Endothelial cell of umbilical vein (primary cell): ENCODE data around the gene QSOX2. TPM values are rescaled to one million over a fixed set of nuclear protein-coding genes. Genes with fewer than 3 reads are reported as not detected.

Source experiments
- BruUV-seq: library from RNA; stranded (reverse); fragments of 400-500 nt; replicated peaks from 2 replicates; lab custom pipeline; 2021; lab: Mats Ljungman, UMichigan
- CTCF ChIA-PET: fragments of 300-600, 350-600 bp; sonication (Branson Sonifier 250); formaldehyde crosslinking; loops from one replicate; lab custom pipeline; 2021; ENCODE audit warnings: antibody characterized with exemption, inconsistent platforms; lab: Charles Lee
- POLR2A ChIA-PET: fragments of 300-600, 350-600 bp; sonication (Branson Sonifier 250); formaldehyde crosslinking; loops from one replicate; lab custom pipeline; 2021; ENCODE audit warnings: antibody characterized with exemption, inconsistent platforms; lab: Charles Lee
- DNase-seq: peaks from one replicate; pipeline ENCODE4 v3.0.0-alpha.2; 2011; ENCODE audit warnings: low read depth, low spot score
- FAIRE-seq: peaks from 2 replicates; lab custom pipeline; 2011; peaks lifted over from hg19 to GRCh38; lab: Jason Lieb, UNC
- H2AFZ ChIP-seq: 2 replicates; pipeline ENCODE4 v1.6.0; 2012; ENCODE audit warnings: low read depth, low read length, control low read depth, inconsistent platforms
- H3K27ac ChIP-seq: 2 replicates; pipeline ENCODE4 v1.5.1; 2011; ENCODE audit warnings: low read depth, mild to moderate bottlenecking, control low read depth, low read length, moderate library complexity; ENCODE audit not compliant: insufficient read depth
- H3K27me3 ChIP-seq, 2 experiments: 2 replicates each; pipeline versions ENCODE4 v1.6.0 to v1.6.1; 2011; ENCODE audit warnings: low read length in 2 of 2, mixed read lengths in 1 of 2; ENCODE audit not compliant: control insufficient read depth in 2 of 2, insufficient read depth in 2 of 2
- H3K36me3 ChIP-seq, 2 experiments: 2 replicates in 1 of 2; 3 replicates in 1 of 2; pipeline ENCODE4 v1.5.1; 2011; ENCODE audit warnings: low read length in 2 of 2, mild to moderate bottlenecking in 1 of 2, moderate library complexity in 1 of 2; ENCODE audit not compliant: control insufficient read depth in 2 of 2, insufficient read depth in 2 of 2; ENCODE audit errors: extremely low read depth in 1 of 2
- H3K4me1 ChIP-seq: 3 replicates; pipeline ENCODE4 v1.5.1; 2011; ENCODE audit warnings: mild to moderate bottlenecking, low read length; ENCODE audit not compliant: control insufficient read depth, insufficient read depth; ENCODE audit errors: extremely low read depth
- H3K4me2 ChIP-seq: 2 replicates; pipeline ENCODE4 v1.6.1; 2011; ENCODE audit warnings: low read length, control low read depth, mixed read lengths; ENCODE audit not compliant: insufficient read depth
- H3K4me3 ChIP-seq, 3 experiments: fragments of 200-600 bp in 1 of 3; sonication (generic), shearing (Covaris generic) in 1 of 3; replicated peaks in 1 of 3; 2 replicates each; pipeline ENCODE4 v1.5.1; 2011 to 2016; ENCODE audit warnings: control low read depth in 3 of 3, low read length in 3 of 3, mild to moderate bottlenecking in 2 of 3, inconsistent platforms in 1 of 3, low read depth in 1 of 3, moderate library complexity in 1 of 3; ENCODE audit not compliant: insufficient read depth in 1 of 3
- H3K79me2 ChIP-seq: 2 replicates; pipeline ENCODE4 v1.6.0; 2012; ENCODE audit warnings: low read length, inconsistent platforms; ENCODE audit not compliant: control insufficient read depth, insufficient read depth
- H3K9ac ChIP-seq: replicated peaks from 2 replicates; pipeline ENCODE3; 2011; ENCODE audit warnings: low read length, control low read depth; ENCODE audit not compliant: insufficient read depth; ENCODE audit errors: extremely low read depth
- H3K9me1 ChIP-seq: replicated peaks from 3 replicates; pipeline ENCODE4 v1.6.0; 2011; ENCODE audit warnings: mild to moderate bottlenecking, low read length; ENCODE audit not compliant: control insufficient read depth, insufficient read depth; ENCODE audit errors: extremely low read depth
- H3K9me3 ChIP-seq: replicated peaks from 2 replicates; pipeline ENCODE4 v1.5.1; 2012; ENCODE audit warnings: low read length, inconsistent platforms; ENCODE audit not compliant: control insufficient read depth, insufficient read depth
- H4K20me1 ChIP-seq: replicated peaks from 2 replicates; pipeline ENCODE3; 2011; ENCODE audit warnings: mild to moderate bottlenecking, low read length; ENCODE audit not compliant: control insufficient read depth, insufficient read depth; ENCODE audit errors: extremely low read depth
- CTCF ChIP-seq, 2 donors: IDR thresholded peaks; 1 replicate in 1 of 2; 2 replicates in 1 of 2; pipeline ENCODE4 v1.5.1; 2011; ENCODE audit warnings: low read length in 2 of 2, mild to moderate bottlenecking in 2 of 2, moderate library complexity in 2 of 2, control low read depth in 1 of 2, inconsistent platforms in 1 of 2, low read depth in 1 of 2; ENCODE audit not compliant: insufficient read depth in 1 of 2; ENCODE audit errors: extremely low read depth in 1 of 2
- EZH2 ChIP-seq: IDR thresholded peaks from 2 replicates; pipeline ENCODE4 v1.6.1; 2012; ENCODE audit warnings: borderline replicate concordance, low read depth, mild to moderate bottlenecking, moderate library complexity, low read length, inconsistent platforms; ENCODE audit not compliant: severe bottlenecking
- FOS ChIP-seq: IDR thresholded peaks from 2 replicates; pipeline ENCODE4 v1.6.1; 2011; ENCODE audit warnings: mild to moderate bottlenecking, low read length, moderate library complexity, borderline replicate concordance; ENCODE audit not compliant: insufficient read depth
- GATA2 ChIP-seq: IDR thresholded peaks from 2 replicates; pipeline ENCODE4 v1.7.0; 2011; ENCODE audit warnings: low read depth, mild to moderate bottlenecking, moderate library complexity, mixed read lengths, low read length; ENCODE audit not compliant: insufficient read length, insufficient read depth
- JUN ChIP-seq: IDR thresholded peaks from 2 replicates; pipeline ENCODE4 v1.6.1; 2011; ENCODE audit warnings: borderline replicate concordance, low read depth; ENCODE audit not compliant: insufficient read length, insufficient read depth
- MAX ChIP-seq: IDR thresholded peaks from 2 replicates; pipeline ENCODE4 v1.6.1; 2011; ENCODE audit not compliant: insufficient read depth, insufficient read length
- MYC ChIP-seq: IDR thresholded peaks from one replicate; pipeline ENCODE4 v1.6.1; 2011; ENCODE audit warnings: mild to moderate bottlenecking, low read depth, low read length
- POLR2A ChIP-seq: IDR thresholded peaks from 2 replicates; pipeline ENCODE4 v1.6.1; 2012; ENCODE audit warnings: low read depth, mild to moderate bottlenecking, control low read depth, low read length
- POLR2AphosphoS5 ChIP-seq: IDR thresholded peaks from 2 replicates; pipeline ENCODE4 v1.6.1; 2012; ENCODE audit warnings: low read depth, mild to moderate bottlenecking, control low read depth, low read length, moderate library complexity; ENCODE audit not compliant: insufficient read depth
- dilution Hi-C: fragments of 300-500 bp; cut with MboI; formaldehyde crosslinking; loops from one replicate; pipeline ENCODE4 v1.15.0; 2019; ENCODE audit warnings: low sequenced_read_pairs; ENCODE audit not compliant: extremely low pct_ligation_motif_present
- intact Hi-C: fragments of 100-400 bp; cut with micrococcal nuclease; formaldehyde crosslinking; loops from one replicate; pipeline ENCODE4 v1.10.0; 2022
- polyA plus RNA-seq, 4 experiments: library from polyadenylated mRNA; depleted of rRNA in 3 of 4; stranded (reverse) in 3 of 4; unstranded in 1 of 4; fragments of >200 nt; gene quantifications; 2 replicates each; pipeline versions ENCODE4 v1.2.1 to v1.2.3, GENCODE V29; 2011 to 2012; ENCODE audit warnings: missing spikeins in 1 of 4
- total RNA-seq: library from RNA; stranded (reverse); gene quantifications from 2 replicates; pipeline ENCODE4 v1.2.3, GENCODE V29; 2021

Gene QSOX2
- total and polyA plus RNA-seq, 2 donors (not counting 3 experiments of a cell fraction or from before 2014, with no cell fraction given): 16.4 to 23.4 TPM

- CTCF ChIA-PET: no interaction called here
- BruUV-seq: no TSS peak
- POLR2A ChIA-PET: no interaction called here
- Histone ChIP-seq H3K9me1 (no peaks in the 10 kb centered on the region), H3K4me1 (no peaks in the 10 kb centered on the region), H4K20me1 (no peaks in the 10 kb centered on the region), H3K79me2 (no peaks in the 10 kb centered on the region), H3K4me3 (no peak overlapping the region), H3K9me3 (no peaks in the 10 kb centered on the region), H3K9ac (no peak overlapping the region), H3K27me3 (peaks cover 0 to 7% of the 10 kb centered on the region in 2 experiments), H3K36me3 (no peaks in the 10 kb centered on the region), H3K27ac (no peak overlapping the region), H3K4me2 (no peak overlapping the region), H2AFZ (no peak overlapping the region)
- no peak for DNase-seq
- intact Hi-C loops: no loop called here
- FAIRE-seq: no peak
- dilution Hi-C loops: no loop called here
- TF ChIP-seq JUN (no peak), POLR2A (no peak), GATA2 (no peak), MYC (no peak), POLR2AphosphoS5 (no peak), FOS (no peak), MAX (no peak), EZH2 (no peak), CTCF (IDR thresholded peaks at IDR 0.05; ENCODE audit: extremely low read depth in 1 of 2, insufficient read depth in 1 of 2, low read depth in 1 of 2, low read length in 2 of 2) (no peak)
Measured at GRCh38 chr9:136185066-136185465, 60.5 kb downstream of the QSOX2 start.
